C4-2B (cell line): ENCODE results near the gene OR6X1.

ENCODE experiments used
- H3K27ac ChIP-seq: fragments of 450-650 bp; 2 replicates; pipeline ENCODE4 v1.5.1; 2017
- CTCF ChIP-seq: fragments of 450-650 bp; conservative IDR thresholded peaks from 2 replicates; pipeline ENCODE4 v1.5.1; 2017; ENCODE audit warnings: mild to moderate bottlenecking
- ZFX ChIP-seq: fragments of 450-650 bp; IDR thresholded peaks from 2 replicates; pipeline ENCODE4 v1.6.1; 2017

The OR6X1 gene

GRCh38 chr11:123741159-123742030, 12.9 kb downstream of the OR6X1 start, which contains the start of gene ZNF202:
Gene ZNF202 (minus strand): TSS chr11:123741660. CDS start chr11:123730888, 10,772 bp downstream.
- TF ChIP-seq CTCF: peak; percentile 24; the same call in 1 of the 2 replicates
- peak; percentile 47 for TF ChIP-seq ZFX
- peak within 1 kb of the TSS; percentile 68 for H3K27ac ChIP-seq

- no peak for TF ChIP-seq CTCF
- TF ChIP-seq ZFX: no peak
These were observed 13.5 kb downstream of the OR6X1 start for GRCh38 chr11:123740787-123741158.

GRCh38 chr11:123738374-123738773, 15.9 kb downstream of the OR6X1 start:
- TF ChIP-seq CTCF (no peak), ZFX (no peak)

More at GRCh38 chr11:123740787-123741158, 13.5 kb downstream of the OR6X1 start:
- H3K27ac ChIP-seq: peak overlapping the region; percentile 68

GRCh38 chr11:123736769-123737168, 17.5 kb downstream of the OR6X1 start:
- no peak overlapping the region for H3K27ac ChIP-seq
- TF ChIP-seq ZFX (no peak), CTCF (no peak)

More at GRCh38 chr11:123738374-123738773, 15.9 kb downstream of the OR6X1 start:
- no peak overlapping the region for H3K27ac ChIP-seq

GRCh38 chr11:123729602-123730001, 24.7 kb downstream of the OR6X1 start:
- no peak overlapping the region for H3K27ac ChIP-seq
- TF ChIP-seq CTCF: no peak
- TF ChIP-seq ZFX: no peak

- H3K27ac ChIP-seq: no peak overlapping the region
- TF ChIP-seq ZFX: no peak
- no peak for TF ChIP-seq CTCF
These were observed 28.2 kb downstream of the OR6X1 start for GRCh38 chr11:123725995-123726655.

- H3K27ac ChIP-seq: no peak overlapping the region
- TF ChIP-seq ZFX (no peak), CTCF (no peak)
These were observed 34.9 kb downstream of the OR6X1 start for GRCh38 chr11:123719452-123719851.
